PC-3 (cell line): ENCODE data around the gene SPTLC3. TPM values are rescaled to one million over a fixed set of nuclear protein-coding genes. Genes with fewer than 3 reads are reported as not detected.

Experiments
- ATAC-seq: fragments of 200-7000 bp; cut with Tn5 transposase; 2 replicates; pipeline ENCODE4 v1.9.1; 2020; ENCODE audit warnings: mild to moderate bottlenecking, moderate library complexity
- BruUV-seq: library from RNA; stranded (reverse); fragments of 400-500 nt; replicated peaks from 2 replicates; lab custom pipeline; 2021; lab: Mats Ljungman, UMichigan
- CTCF ChIA-PET: fragments of 300-600 bp; sonication (Branson Sonifier 250); formaldehyde crosslinking; loops from one replicate; lab custom pipeline; 2022; ENCODE audit warnings: antibody characterized with exemption; lab: Charles Lee
- POLR2A ChIA-PET: fragments of 300-600 bp; sonication (Branson Sonifier 250); formaldehyde crosslinking; loops from one replicate; lab custom pipeline; 2022; ENCODE audit warnings: antibody characterized with exemption; ENCODE audit not compliant: unreplicated experiment; lab: Charles Lee
- DNase-seq: peaks from one replicate; pipeline ENCODE4 v3.0.0-alpha.2; 2015
- H2AFZ ChIP-seq: fragments of 300-600 bp; sonication (generic); 2 replicates; pipeline ENCODE4 v1.6.0; 2016; ENCODE audit warnings: antibody characterized with exemption, low read length
- H3F3A ChIP-seq: fragments of 300-600 bp; sonication (generic); one replicate; pipeline ENCODE4 v1.6.0; 2017; ENCODE audit warnings: antibody characterized with exemption, low read length, control low read depth, mild to moderate bottlenecking; ENCODE audit not compliant: unreplicated experiment
- H3K27ac ChIP-seq: fragments of 300-600 bp; sonication (generic); 2 replicates; pipeline ENCODE4 v1.5.1; 2016; ENCODE audit warnings: mild to moderate bottlenecking, low read length
- H3K27me3 ChIP-seq: fragments of 300-600 bp; sonication (generic); 2 replicates; pipeline ENCODE4 v1.6.1; 2016; ENCODE audit warnings: low read length, mixed read lengths
- H3K36me3 ChIP-seq: fragments of 300-600 bp; sonication (generic); 2 replicates; pipeline ENCODE4 v1.6.1; 2016; ENCODE audit warnings: low read depth, mixed run types, low read length, mixed read lengths
- H3K4me1 ChIP-seq: fragments of 300-600 bp; sonication (generic); 2 replicates; pipeline ENCODE4 v1.5.1; 2016; ENCODE audit warnings: low read length; ENCODE audit not compliant: insufficient read depth
- H3K4me2 ChIP-seq: fragments of 300-600 bp; sonication (generic); 2 replicates; pipeline ENCODE4 v1.6.0; 2016; ENCODE audit warnings: low read length
- H3K4me3 ChIP-seq: fragments of 300-600 bp; sonication (generic); 2 replicates; pipeline ENCODE4 v1.5.1; 2016; ENCODE audit warnings: mild to moderate bottlenecking, low read length, mixed read lengths
- H3K79me2 ChIP-seq: fragments of 300-600 bp; sonication (generic); 2 replicates; pipeline ENCODE4 v1.6.1; 2017; ENCODE audit warnings: low read length, mixed read lengths
- H3K9ac ChIP-seq: fragments of 300-600 bp; sonication (generic); 2 replicates; pipeline ENCODE4 v1.6.0; 2016; ENCODE audit warnings: mild to moderate bottlenecking, low read length
- H3K9me2 ChIP-seq: fragments of 300-600 bp; sonication (generic); replicated peaks from 2 replicates; pipeline ENCODE4 v1.6.1; 2016; ENCODE audit warnings: mixed run types, low read length, mixed read lengths
- H3K9me3 ChIP-seq: fragments of 300-600 bp; sonication (generic); 2 replicates; pipeline ENCODE4 v1.6.1; 2016; ENCODE audit warnings: low read length, mixed read lengths
- H4K20me1 ChIP-seq: fragments of 300-600 bp; sonication (generic); 2 replicates; pipeline ENCODE4 v1.6.1; 2016; ENCODE audit warnings: low read length, mixed read lengths
- CTCF ChIP-seq: fragments of 300-600 bp; sonication (generic); conservative IDR thresholded peaks from 2 replicates; pipeline ENCODE4 v1.5.1; 2017; ENCODE audit warnings: antibody characterized with exemption, low read depth, mild to moderate bottlenecking, low read length
- EZH2 ChIP-seq: fragments of 300-600 bp; sonication (generic); IDR thresholded peaks from one replicate; pipeline ENCODE4 v1.6.1; 2017; ENCODE audit warnings: antibody characterized with exemption, mild to moderate bottlenecking, low read length; ENCODE audit not compliant: unreplicated experiment
- EZH2phosphoT487 ChIP-seq: fragments of 300-600 bp; sonication (generic); IDR thresholded peaks from 2 replicates; pipeline ENCODE4 v1.6.1; 2018; ENCODE audit warnings: mild to moderate bottlenecking, antibody characterized with exemption, low read length, borderline replicate concordance
- intact Hi-C: fragments of 100-400 bp; cut with micrococcal nuclease; formaldehyde crosslinking; loops from 2 replicates; pipeline ENCODE4 v1.9.0; 2023
- total RNA-seq: library from RNA; depleted of rRNA; stranded (reverse); fragments of >200 nt; gene quantifications from 2 replicates; pipeline ENCODE4 v1.2.3, GENCODE V29; 2014

Gene SPTLC3
- total RNA-seq, 1 experiment from 2014 or later: 16.3 TPM

GRCh38 chr20:13113731-13114130 lies 105.0 kb downstream of the SPTLC3 start:
- Histone ChIP-seq H3K79me2 (no peaks in the 10 kb centered on the region), H3K4me2 (no peak overlapping the region), H3K4me1 (no peaks in the 10 kb centered on the region), H3K27ac (no peak overlapping the region), H3K9me3 (no peaks in the 10 kb centered on the region), H3F3A (no peaks in the 10 kb centered on the region), H3K9me2 (no peaks in the 10 kb centered on the region), H3K36me3 (no peaks in the 10 kb centered on the region), H3K27me3 (no peaks in the 10 kb centered on the region), H3K9ac (no peak overlapping the region), H3K4me3 (no peak overlapping the region), H2AFZ (no peak overlapping the region), H4K20me1 (no peaks in the 10 kb centered on the region)
- ChIA-PET POLR2A (no interaction called here), CTCF (no interaction called here)
- no peak for DNase-seq
- TF ChIP-seq EZH2 (no peak), EZH2phosphoT487 (no peak), CTCF (no peak)
- intact Hi-C loops: no loop called here
- ATAC-seq: no peak
- no TSS peak for BruUV-seq

DNA sequence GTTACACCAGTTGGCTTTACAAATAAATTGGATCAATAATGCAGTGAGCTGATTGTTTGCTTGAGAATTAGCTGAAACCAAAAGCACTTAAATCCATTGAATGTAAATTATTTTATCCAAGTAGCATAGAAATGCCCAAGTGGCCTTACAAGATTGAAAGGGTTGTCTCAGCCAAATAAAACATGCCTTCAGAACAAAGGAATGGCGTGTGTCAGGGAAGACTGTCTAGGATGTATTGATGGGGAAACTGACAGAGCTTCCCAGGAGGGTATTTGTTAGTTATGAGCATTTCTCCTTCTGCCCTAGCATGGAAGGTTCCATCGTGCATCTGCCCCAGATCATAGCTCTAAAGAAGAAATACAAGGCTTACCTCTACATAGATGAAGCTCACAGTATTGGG lies 108.4 kb downstream of the SPTLC3 start:
- no peaks in the 10 kb centered on the region for H3K79me2 ChIP-seq
- no peaks in the 10 kb centered on the region for H3K9me2 ChIP-seq
- no peak overlapping the region for H3K4me3 ChIP-seq
- no peak for DNase-seq
- BruUV-seq: no TSS peak
- no peak overlapping the region for H3K27ac ChIP-seq
- intact Hi-C loops: loop anchor here (5.0 kb wide), 1 partner anchor 655 kb away; no protein-coding TSS in a partner anchor
- H3K4me2 ChIP-seq: no peak overlapping the region
- no peaks in the 10 kb centered on the region for H3K4me1 ChIP-seq
- POLR2A ChIA-PET: interaction anchor here (0.6 kb wide), 1 partner anchor 113 kb away, joined by 4 read pairs; no protein-coding TSS in a partner anchor
- no peak overlapping the region for H3K9ac ChIP-seq
- CTCF ChIA-PET: interaction anchor here (0.6 kb wide), 1 partner anchor 189 kb away, joined by 6 read pairs; no protein-coding TSS in a partner anchor
- H3F3A ChIP-seq: no peaks in the 10 kb centered on the region
- TF ChIP-seq EZH2phosphoT487 (no peak), CTCF (no peak), EZH2 (no peak)
- H2AFZ ChIP-seq: no peak overlapping the region
- no peak for ATAC-seq
- H3K27me3 ChIP-seq: no peaks in the 10 kb centered on the region
- no peaks in the 10 kb centered on the region for H3K36me3 ChIP-seq
- no peaks in the 10 kb centered on the region for H3K9me3 ChIP-seq
- H4K20me1 ChIP-seq: no peaks in the 10 kb centered on the region

GRCh38 chr20:13118676-13119075 lies 109.9 kb downstream of the SPTLC3 start:
- no peaks in the 10 kb centered on the region for H3K36me3 ChIP-seq
- intact Hi-C loops: loop anchor here (1.0 to 5.0 kb wide), 4 partner anchors 144 to 654 kb away; no protein-coding TSS in a partner anchor
- H3K79me2 ChIP-seq: no peaks in the 10 kb centered on the region
- DNase-seq: no peak
- BruUV-seq: no TSS peak
- no peak for TF ChIP-seq CTCF
- TF ChIP-seq EZH2: no peak
- no peak for TF ChIP-seq EZH2phosphoT487
- no peak for ATAC-seq
- H2AFZ ChIP-seq: no peak overlapping the region
- H3K4me3 ChIP-seq: no peak overlapping the region
- H3K9me2 ChIP-seq: no peaks in the 10 kb centered on the region
- H3K27me3 ChIP-seq: no peaks in the 10 kb centered on the region
- POLR2A ChIA-PET: no interaction called here
- H3K4me2 ChIP-seq: no peak overlapping the region
- CTCF ChIA-PET: no interaction called here
- no peaks in the 10 kb centered on the region for H3K9me3 ChIP-seq
- no peaks in the 10 kb centered on the region for H3K4me1 ChIP-seq
- no peaks in the 10 kb centered on the region for H3F3A ChIP-seq
- no peak overlapping the region for H3K27ac ChIP-seq
- H3K9ac ChIP-seq: no peak overlapping the region
- H4K20me1 ChIP-seq: no peaks in the 10 kb centered on the region
